ENCODE measurements around the gene POLR2L.

GRCh38 chr11:815675-816432 is 26.5 kb downstream of the POLR2L start:
- no peak for TF ChIP-seq CTCF (IDR thresholded peaks at IDR 0.05)
- TF ChIP-seq POLR2A (IDR thresholded peaks at IDR 0.05) = no peak
- no peak for TF ChIP-seq EP300 (IDR thresholded peaks at IDR 0.05)

All from ovary (tissue), 3 donors.